ENCODE results near the gene MAD2L2. TPM values are rescaled to one million over a fixed set of nuclear protein-coding genes. Genes with fewer than 3 reads are reported as not detected.
"Not testable (repeated sequence)": the region's sequence is repeated elsewhere in the genome, so short reads cannot be mapped to it uniquely, and the experiment has no call there.

MAD2L2 gene
- total RNA-seq, 1 donor from 2014 or later, result 54.2 TPM

GRCh38 chr1:11654939-11655808 lies 25.8 kb downstream of the MAD2L2 start:
- FAIRE-seq (no peak), DNase-seq (ENCODE audit: low spot score in 2 of 2) (no peak)

- DNase-seq (ENCODE audit: low spot score in 2 of 2), result peak; percentile 80 to 83
- no peak for FAIRE-seq
Measured at GRCh38 chr1:11654137-11654938, 26.6 kb downstream of the MAD2L2 start, which contains the start of the genes FBXO2 and FBXO44. TSS of gene FBXO2 (minus strand) at chr1:11654429. CDS start at chr1:11654340, 89 bp downstream. TSS of gene FBXO44 (plus strand) at chr1:11654877. CDS start at chr1:11655836, 959 bp downstream.

- DNase-seq (ENCODE audit: low spot score in 2 of 2) (no peak), FAIRE-seq (no peak)
Measured at GRCh38 chr1:11653861-11654136, 27.1 kb downstream of the MAD2L2 start.

- FAIRE-seq (no peak), DNase-seq (ENCODE audit: low spot score in 2 of 2) (no peak)
Measured at GRCh38 chr1:11653101-11653860, 27.7 kb downstream of the MAD2L2 start.

- FAIRE-seq (no peak), DNase-seq (ENCODE audit: low spot score in 2 of 2) (no peak)
Measured at GRCh38 chr1:11652203-11652780, 28.7 kb downstream of the MAD2L2 start.

GRCh38 chr1:11651017-11651416 lies 29.9 kb downstream of the MAD2L2 start:
- FAIRE-seq, result no peak
- DNase-seq (ENCODE audit: low spot score in 2 of 2), result no peak

GRCh38 chr1:11650331-11650991 lies 30.5 kb downstream of the MAD2L2 start:
- no peak for FAIRE-seq
- DNase-seq (ENCODE audit: low spot score in 2 of 2), result peak; percentile 75 to 82

GRCh38 chr1:11649624-11650330 lies 31.2 kb downstream of the MAD2L2 start:
- DNase-seq (ENCODE audit: low spot score in 2 of 2) (no peak), FAIRE-seq (no peak)

GRCh38 chr1:11649237-11649623 lies 31.7 kb downstream of the MAD2L2 start:
- DNase-seq (ENCODE audit: low spot score in 2 of 2) (no peak), FAIRE-seq (no peak)

GRCh38 chr1:11648732-11649158 lies 32.2 kb downstream of the MAD2L2 start:
- DNase-seq (ENCODE audit: low spot score in 2 of 2), result no peak
- FAIRE-seq, result no peak

GRCh38 chr1:11648039-11648438 lies 32.9 kb downstream of the MAD2L2 start:
- DNase-seq (ENCODE audit: low spot score in 2 of 2), result peak; percentile 73 to 80
- FAIRE-seq, result peak; percentile 26

GRCh38 chr1:11647333-11647732 lies 33.6 kb downstream of the MAD2L2 start:
- DNase-seq (ENCODE audit: low spot score in 2 of 2) (no peak), FAIRE-seq (no peak)

GRCh38 chr1:11646317-11646716 lies 34.6 kb downstream of the MAD2L2 start:
- DNase-seq (ENCODE audit: low spot score in 2 of 2), result no peak

GRCh38 chr1:11645670-11646265 lies 35.2 kb downstream of the MAD2L2 start:
- DNase-seq (ENCODE audit: low spot score in 2 of 2) (peak; percentile 55 to 67), FAIRE-seq (no peak)

More at GRCh38 chr1:11646317-11646716, 34.6 kb downstream of the MAD2L2 start:
- FAIRE-seq, result no peak

GRCh38 chr1:11645270-11645669 lies 35.7 kb downstream of the MAD2L2 start:
- FAIRE-seq (no peak), DNase-seq (ENCODE audit: low spot score in 2 of 2) (no peak)

- FAIRE-seq, result no peak
- no peak for DNase-seq (ENCODE audit: low spot score in 2 of 2)
Measured at GRCh38 chr1:11643782-11644181, 37.2 kb downstream of the MAD2L2 start.

GRCh38 chr1:11642418-11643017 lies 38.4 kb downstream of the MAD2L2 start:
- peak; percentile 72 to 83 for DNase-seq (ENCODE audit: low spot score in 2 of 2)
- FAIRE-seq, result not testable (repeated sequence)

GRCh38 chr1:11641776-11642305 lies 39.1 kb downstream of the MAD2L2 start:
- DNase-seq (ENCODE audit: low spot score in 2 of 2), result no peak
- no peak for FAIRE-seq

Measured in frontal cortex (tissue), 4 donors.